Measurements from ENCODE around the gene RBM6. TPM values are rescaled to one million over a fixed set of nuclear protein-coding genes. Genes with fewer than 3 reads are reported as not detected.

RBM6 gene
- total RNA-seq, 1 experiment from 2014 or later: 118 TPM

- H3K27ac Mint-ChIP-seq: peak within 1 kb of the TSS; percentile 98
- H3K27me3 Mint-ChIP-seq (ENCODE audit: low read depth): no peaks in the 10 kb centered on the region
- ChIA-PET CTCF (interaction anchor here (0.9 to 3.3 kb wide), 33 partner anchors 9 to 459 kb away, joined by 3 to 88 read pairs (median 5); partner anchors contain the start of genes DAG1, INKA1, MST1R and RBM6), POLR2A (interaction anchor here (0.6 to 2.6 kb wide), 8 partner anchors 11 to 258 kb away, joined by 3 to 31 read pairs (median 4); partner anchors contain the start of genes INKA1 and RBM6)
- H3K4me3 Mint-ChIP-seq: peak within 1 kb of the TSS; percentile 90
- H3K4me1 Mint-ChIP-seq: peaks cover 25% of the 10 kb centered on the region
- DNase-seq (ENCODE audit: low spot score) (peak; percentile 99), ATAC-seq (peak; percentile 87)
- no peaks in the 10 kb centered on the region for H3K9me3 Mint-ChIP-seq
- H3K36me3 Mint-ChIP-seq: no peaks in the 10 kb centered on the region
- TF ChIP-seq ATF6 (CRISPR knock-in tag; IDR thresholded peaks at IDR 0.05): no peak
- no peak for TF ChIP-seq MXD4 (CRISPR knock-in tag; IDR thresholded peaks at IDR 0.05; ENCODE audit: borderline replicate concordance)
- no peak for TF ChIP-seq RORB (CRISPR knock-in tag; IDR thresholded peaks at IDR 0.05)
- TF ChIP-seq NFYB (CRISPR knock-in tag; conservative IDR thresholded peaks at IDR 0.05; ENCODE audit: low read depth): no peak
- no peak for TF ChIP-seq ERG (CRISPR knock-in tag; IDR thresholded peaks at IDR 0.05)
- TF ChIP-seq SMAD4 (CRISPR knock-in tag; IDR thresholded peaks at IDR 0.05): 0 out of 2 replicates have a peak, but pooled peaks have one; percentile 54
- TF ChIP-seq FOXP4 (CRISPR knock-in tag; IDR thresholded peaks at IDR 0.05): no peak; the same call in 1 of the 2 replicates
- no peak for TF ChIP-seq ATF2 (CRISPR knock-in tag; IDR thresholded peaks at IDR 0.05; ENCODE audit: borderline replicate concordance, low read depth)
- TF ChIP-seq ELF4 (CRISPR knock-in tag; IDR thresholded peaks at IDR 0.05; ENCODE audit: low read depth): 0 out of 2 replicates have a peak, but pooled peaks have one; percentile 49
- TF ChIP-seq NR1H2 (CRISPR knock-in tag; IDR thresholded peaks at IDR 0.05): no peak
- no peak for TF ChIP-seq ZNF512 (CRISPR knock-in tag; IDR thresholded peaks at IDR 0.05; ENCODE audit: borderline replicate concordance)
- TF ChIP-seq CBFB (CRISPR knock-in tag; IDR thresholded peaks at IDR 0.05; ENCODE audit: low read depth): no peak
- peak; percentile 32; the same call in 1 of the 2 replicates for TF ChIP-seq ZNF219 (CRISPR knock-in tag; IDR thresholded peaks at IDR 0.05; ENCODE audit: borderline replicate concordance)
- no peak for TF ChIP-seq AR (CRISPR knock-in tag; IDR thresholded peaks at IDR 0.05)
- no peak for TF ChIP-seq ZSCAN18 (CRISPR knock-in tag; IDR thresholded peaks at IDR 0.05)
- no peak for TF ChIP-seq GTF2I (CRISPR knock-in tag; conservative IDR thresholded peaks at IDR 0.05)
- peak; percentile 87; the same call in 1 of the 2 replicates for TF ChIP-seq HMGXB4 (CRISPR knock-in tag; IDR thresholded peaks at IDR 0.05)
- no peak for TF ChIP-seq ZBTB21 (CRISPR knock-in tag; IDR thresholded peaks at IDR 0.05; ENCODE audit: borderline replicate concordance)
Observed at GRCh38 chr3:49929291-49930167, 10.4 kb upstream of the RBM6 start, which contains the start of gene MON1A. MON1A (minus strand) TSS chr3:49929811; CDS start chr3:49913346, 16,465 bp downstream.
